Skeletal muscle cell (primary cell): Measurements from ENCODE around the gene GABBR2.
A peak's percentile ranks its signal among the peaks of the same experiment; 100 is the strongest.

ENCODE experiments used
- DNase-seq: peaks from one replicate; pipeline ENCODE4 v3.0.0-alpha.2; 2010; ENCODE audit warnings: low read depth
- H3K4me3 ChIP-seq: 2 replicates; pipeline ENCODE4 v1.5.1; 2011; ENCODE audit warnings: low read depth, mild to moderate bottlenecking, control low read depth, low read length, moderate library complexity

GABBR2 gene

GRCh38 chr9:98329281-98329680, 379.5 kb downstream of the GABBR2 start:
- no peak overlapping the region for H3K4me3 ChIP-seq
- DNase-seq = no peak

GRCh38 chr9:98328770-98329169, 380.0 kb downstream of the GABBR2 start:
- DNase-seq = no peak
- H3K4me3 ChIP-seq = no peak overlapping the region

- DNase-seq = no peak
- no peak overlapping the region for H3K4me3 ChIP-seq
These were observed 380.6 kb downstream of the GABBR2 start for GRCh38 chr9:98328141-98328540.

- no peak overlapping the region for H3K4me3 ChIP-seq
- no peak for DNase-seq
These were observed 381.5 kb downstream of the GABBR2 start for GRCh38 chr9:98327249-98327561.

GRCh38 chr9:98326459-98327248, 382.1 kb downstream of the GABBR2 start:
- DNase-seq = no peak
- H3K4me3 ChIP-seq = no peak overlapping the region

GRCh38 chr9:98324801-98325200, 383.9 kb downstream of the GABBR2 start:
- H3K4me3 ChIP-seq = no peak overlapping the region
- no peak for DNase-seq

GRCh38 chr9:98323831-98324135, 385.0 kb downstream of the GABBR2 start:
- DNase-seq = no peak
- no peak overlapping the region for H3K4me3 ChIP-seq

- H3K4me3 ChIP-seq = no peak overlapping the region
- DNase-seq = no peak
These were observed 385.5 kb downstream of the GABBR2 start for GRCh38 chr9:98323051-98323830.

- H3K4me3 ChIP-seq = no peak overlapping the region
- DNase-seq = no peak
These were observed 387.5 kb downstream of the GABBR2 start for GRCh38 chr9:98321269-98321668.

GRCh38 chr9:98318834-98319478, 389.8 kb downstream of the GABBR2 start:
- no peak for DNase-seq
- H3K4me3 ChIP-seq = no peak overlapping the region

- no peak for DNase-seq
- H3K4me3 ChIP-seq = no peak overlapping the region
These were observed 390.5 kb downstream of the GABBR2 start for GRCh38 chr9:98318041-98318790.

GRCh38 chr9:98317134-98317857, 391.4 kb downstream of the GABBR2 start:
- peak; percentile 67 for DNase-seq
- no peak overlapping the region for H3K4me3 ChIP-seq

- DNase-seq = no peak
These were observed 392.1 kb downstream of the GABBR2 start for GRCh38 chr9:98316445-98317133.

GRCh38 chr9:98315551-98316060, 393.1 kb downstream of the GABBR2 start:
- peak; percentile 58 for DNase-seq

More at GRCh38 chr9:98316445-98317133, 392.1 kb downstream of the GABBR2 start:
- no peak overlapping the region for H3K4me3 ChIP-seq

GRCh38 chr9:98315067-98315453, 393.7 kb downstream of the GABBR2 start:
- no peak for DNase-seq
- no peak overlapping the region for H3K4me3 ChIP-seq

More at GRCh38 chr9:98315551-98316060, 393.1 kb downstream of the GABBR2 start:
- H3K4me3 ChIP-seq = no peak overlapping the region

GRCh38 chr9:98314381-98315066, 394.2 kb downstream of the GABBR2 start:
- DNase-seq = peak; percentile 60
- H3K4me3 ChIP-seq = no peak overlapping the region

GRCh38 chr9:98312365-98312764, 396.4 kb downstream of the GABBR2 start:
- no peak overlapping the region for H3K4me3 ChIP-seq
- DNase-seq = no peak

GRCh38 chr9:98311541-98311940, 397.2 kb downstream of the GABBR2 start:
- no peak overlapping the region for H3K4me3 ChIP-seq
- no peak for DNase-seq
